PC-3 (cell line): ENCODE measurements around the gene RAB33B.

Experiments
- CTCF ChIP-seq: fragments of 300-600 bp; sonication (generic); conservative IDR thresholded peaks from 2 replicates; pipeline ENCODE4 v1.5.1; 2017; ENCODE audit warnings: antibody characterized with exemption, low read depth, mild to moderate bottlenecking, low read length
- EZH2phosphoT487 ChIP-seq: fragments of 300-600 bp; sonication (generic); IDR thresholded peaks from 2 replicates; pipeline ENCODE4 v1.6.1; 2018; ENCODE audit warnings: mild to moderate bottlenecking, antibody characterized with exemption, low read length, borderline replicate concordance

DNA sequence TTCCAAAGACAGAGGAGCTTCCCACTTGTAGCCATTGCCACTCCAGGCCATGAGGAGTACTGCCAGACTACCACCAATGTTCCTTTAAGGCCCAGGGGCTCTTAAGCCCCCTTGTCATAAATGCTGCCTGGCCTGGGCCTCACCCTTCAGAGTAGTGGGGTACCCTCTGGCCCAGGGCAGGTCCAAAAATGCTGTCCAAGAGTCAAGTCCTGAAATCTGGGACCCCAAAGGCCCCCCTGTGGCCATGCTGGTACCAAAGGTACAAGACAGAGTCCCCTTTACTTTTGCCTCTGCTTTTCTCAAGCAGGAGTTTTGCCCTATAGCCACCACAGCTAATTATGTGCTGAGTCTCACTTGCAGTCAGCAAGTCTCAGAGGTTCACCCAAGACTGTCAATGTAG lies 16.4 kb downstream of the RAB33B start:
- no peak for TF ChIP-seq CTCF
- TF ChIP-seq EZH2phosphoT487: no peak
